MM.1S (cell line): ENCODE measurements around the gene ZNF738.

Experiments
- EZH2 ChIP-seq: fragments of 300-600 bp; sonication (generic); optimal IDR thresholded peaks from 2 replicates; pipeline ENCODE3; 2017; ENCODE audit warnings: low read depth, mild to moderate bottlenecking, antibody characterized with exemption, low read length, mixed read lengths
- EZH2phosphoT487 ChIP-seq: fragments of 300-600 bp; sonication (generic); IDR thresholded peaks from 2 replicates; pipeline ENCODE4 v1.6.1; 2018; ENCODE audit warnings: antibody characterized with exemption, low read length
- TF ChIP-seq, protein P1 (sequence below): fragments of 300-600 bp; sonication (generic); IDR thresholded peaks from 2 replicates; pipeline ENCODE4 v1.5.1; 2016; ENCODE audit warnings: antibody characterized with exemption, low read length, mixed read lengths

DNA sequence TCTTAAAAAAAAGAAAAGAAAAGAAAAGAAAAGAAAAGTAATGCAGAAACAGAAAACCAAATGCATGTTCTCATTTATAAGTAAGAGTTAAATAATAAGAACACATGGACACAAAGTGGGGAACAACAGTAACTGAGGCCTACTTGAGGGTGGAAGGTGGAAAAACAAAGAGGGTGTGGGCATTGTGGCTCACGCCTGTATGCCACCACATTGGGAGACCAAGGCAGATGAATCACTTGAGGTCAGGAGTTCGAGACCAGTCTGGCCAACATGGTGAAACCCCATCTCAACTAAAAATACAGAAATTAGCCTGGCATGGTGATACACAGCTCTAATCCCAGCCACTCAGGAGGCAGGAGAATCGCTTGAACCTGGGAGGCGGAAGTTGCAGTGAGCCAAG, 37.7 kb upstream of the ZNF738 start:
- TF ChIP-seq, protein P1, sequence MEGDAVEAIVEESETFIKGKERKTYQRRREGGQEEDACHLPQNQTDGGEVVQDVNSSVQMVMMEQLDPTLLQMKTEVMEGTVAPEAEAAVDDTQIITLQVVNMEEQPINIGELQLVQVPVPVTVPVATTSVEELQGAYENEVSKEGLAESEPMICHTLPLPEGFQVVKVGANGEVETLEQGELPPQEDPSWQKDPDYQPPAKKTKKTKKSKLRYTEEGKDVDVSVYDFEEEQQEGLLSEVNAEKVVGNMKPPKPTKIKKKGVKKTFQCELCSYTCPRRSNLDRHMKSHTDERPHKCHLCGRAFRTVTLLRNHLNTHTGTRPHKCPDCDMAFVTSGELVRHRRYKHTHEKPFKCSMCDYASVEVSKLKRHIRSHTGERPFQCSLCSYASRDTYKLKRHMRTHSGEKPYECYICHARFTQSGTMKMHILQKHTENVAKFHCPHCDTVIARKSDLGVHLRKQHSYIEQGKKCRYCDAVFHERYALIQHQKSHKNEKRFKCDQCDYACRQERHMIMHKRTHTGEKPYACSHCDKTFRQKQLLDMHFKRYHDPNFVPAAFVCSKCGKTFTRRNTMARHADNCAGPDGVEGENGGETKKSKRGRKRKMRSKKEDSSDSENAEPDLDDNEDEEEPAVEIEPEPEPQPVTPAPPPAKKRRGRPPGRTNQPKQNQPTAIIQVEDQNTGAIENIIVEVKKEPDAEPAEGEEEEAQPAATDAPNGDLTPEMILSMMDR = no peak
- no peak for TF ChIP-seq EZH2
- TF ChIP-seq EZH2phosphoT487 = no peak
